NCI-H2029 treated with DMSO at 0.1 percent for 48 hours (cell line): Measurements from ENCODE around the gene ILF2.
"Not testable (repeated sequence)": the region's sequence is repeated elsewhere in the genome, so short reads cannot be mapped to it uniquely, and the experiment has no call there.

Experiments
- DNase-seq: peaks from one replicate; lab custom pipeline; 2025; lab: John Stamatoyannopoulos, UW

ILF2 gene

DNA sequence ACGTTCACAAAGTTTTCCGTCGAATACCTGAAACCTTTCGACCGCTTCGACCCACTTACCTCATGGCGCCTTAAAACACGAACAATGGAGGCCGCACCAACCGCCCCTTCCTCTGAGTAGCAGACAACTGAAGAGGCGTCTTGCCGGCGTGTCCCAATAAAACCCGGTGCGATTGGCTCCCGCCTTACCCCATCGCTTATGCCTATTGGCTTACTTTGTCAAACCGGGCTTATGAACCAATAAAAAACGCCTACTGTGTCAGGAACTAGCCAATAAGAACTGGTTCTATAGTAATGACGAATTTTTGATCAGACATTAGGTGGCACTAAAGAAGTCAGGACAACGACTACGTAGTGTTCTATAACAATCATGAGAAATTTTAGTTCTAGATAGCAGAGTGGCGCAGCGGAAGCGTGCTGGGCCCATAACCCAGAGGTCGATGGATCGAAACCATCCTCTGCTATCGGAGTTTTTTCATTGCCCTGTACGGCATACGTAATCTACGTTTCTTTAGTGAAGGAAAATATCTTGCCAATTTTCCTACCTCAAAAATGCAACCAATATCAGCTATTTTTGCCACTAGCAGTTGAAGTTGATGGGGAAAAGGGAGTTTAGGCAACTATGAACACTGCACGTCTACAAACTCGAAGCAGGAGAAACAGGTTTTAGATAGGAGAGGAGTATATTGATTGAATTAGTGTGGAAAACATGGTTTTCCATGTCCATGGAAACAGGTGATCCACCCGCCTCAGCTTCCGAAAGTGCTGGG lies at the start of gene ILF2:
Gene ILF2, minus strand, starts transcription at position 135 of the 769 bp plus-strand sequence. Its CDS starts 71 bp downstream, at position 64.
- DNase-seq = peak; percentile 97

DNA sequence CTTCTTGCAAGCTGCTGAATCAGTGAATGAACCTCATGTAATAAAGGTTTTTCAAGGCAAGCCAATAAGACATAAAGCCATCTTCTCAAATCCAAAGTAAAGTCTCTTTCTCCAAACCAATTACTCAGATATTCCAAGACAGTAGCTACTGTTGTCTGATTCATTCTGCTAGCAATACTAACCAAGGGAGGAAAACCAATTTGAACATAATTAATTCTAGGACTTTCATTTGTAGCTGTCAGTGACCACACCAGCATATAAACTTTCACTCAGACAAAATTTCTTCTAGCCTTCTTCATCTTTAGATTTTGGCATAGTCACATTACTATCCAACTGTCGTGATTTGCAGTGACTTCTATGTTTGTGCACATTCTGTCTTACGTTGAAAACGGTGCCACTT lies 46.5 kb upstream of the ILF2 start:
- no peak for DNase-seq

DNA sequence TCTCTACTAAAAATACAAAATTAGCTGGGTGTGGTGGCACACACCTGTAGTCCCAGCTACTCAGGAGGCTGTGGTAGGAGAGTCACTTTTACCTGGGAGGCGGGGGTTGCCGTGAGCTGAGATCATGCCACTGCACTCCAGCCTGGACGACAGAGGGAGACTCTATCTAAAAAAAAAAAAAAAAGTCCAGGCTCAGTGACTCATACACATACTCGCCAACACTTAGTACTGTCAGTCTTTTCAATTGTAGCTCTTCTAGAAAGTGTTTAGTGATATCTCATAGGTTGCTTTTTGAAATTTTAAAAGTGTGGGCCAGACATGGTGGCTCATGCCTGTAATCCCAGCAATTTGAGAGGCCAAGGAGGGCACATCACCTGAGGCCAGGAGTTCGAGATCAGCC lies 45.4 kb upstream of the ILF2 start:
- DNase-seq = not testable (repeated sequence)

DNA sequence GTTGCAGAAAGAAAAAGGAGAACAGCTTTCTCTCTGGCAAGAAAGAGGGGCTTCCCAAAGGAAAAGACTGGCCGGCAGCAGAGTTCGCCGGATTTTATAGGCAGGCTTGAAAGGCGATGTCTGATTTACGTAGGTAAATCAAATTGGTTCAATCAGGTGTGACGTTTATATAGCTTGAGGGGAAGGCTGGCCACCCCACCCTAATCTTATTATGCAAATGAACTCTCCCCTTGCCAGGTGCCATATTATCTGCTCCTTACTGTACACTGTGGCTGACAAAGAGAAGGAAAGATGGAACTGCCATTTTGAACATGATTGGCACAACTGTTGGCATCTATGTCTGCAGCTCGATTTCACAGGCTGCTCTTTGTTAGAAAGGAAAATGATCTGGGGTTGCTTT lies 40.2 kb upstream of the ILF2 start:
- no peak for DNase-seq

DNA sequence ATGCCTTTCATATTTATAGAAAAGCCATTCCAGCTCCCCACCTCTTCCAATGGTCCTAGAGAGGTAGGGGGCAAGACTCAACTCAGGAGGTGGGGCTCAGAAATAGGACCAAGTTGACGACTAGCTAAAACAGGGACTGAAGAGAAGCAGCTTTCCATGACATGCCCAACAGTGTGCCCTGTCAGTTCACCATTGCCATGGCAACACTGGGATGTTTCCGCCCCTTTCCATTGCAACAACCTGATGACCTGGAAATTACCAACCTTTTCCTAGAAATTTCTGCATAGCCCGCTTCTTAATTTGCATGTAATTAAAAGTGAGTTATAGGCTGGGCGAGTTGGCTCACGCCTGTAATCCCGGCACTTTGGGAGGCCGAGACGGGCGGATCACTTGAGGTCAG lies 34.7 kb upstream of the ILF2 start:
- no peak for DNase-seq

DNA sequence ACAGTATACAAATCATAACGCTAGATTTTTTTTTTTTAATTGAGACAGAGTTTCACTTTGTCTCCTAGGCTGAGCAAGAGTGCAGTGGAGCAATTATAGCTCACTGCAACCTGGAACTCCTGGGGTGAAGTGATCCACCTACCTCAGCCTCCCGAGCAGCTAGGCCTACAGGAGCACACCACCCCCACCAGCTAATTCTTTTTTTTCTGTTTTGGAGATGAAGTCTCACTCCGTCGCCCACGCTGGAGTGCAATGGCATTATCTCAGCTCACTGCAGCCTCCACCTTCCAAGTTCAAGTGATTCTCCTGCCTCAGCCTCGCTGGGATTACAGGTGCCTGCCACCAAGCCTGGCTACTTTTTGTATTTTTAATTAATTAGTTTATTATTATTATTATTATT lies 29.0 kb upstream of the ILF2 start:
- no peak for DNase-seq

DNA sequence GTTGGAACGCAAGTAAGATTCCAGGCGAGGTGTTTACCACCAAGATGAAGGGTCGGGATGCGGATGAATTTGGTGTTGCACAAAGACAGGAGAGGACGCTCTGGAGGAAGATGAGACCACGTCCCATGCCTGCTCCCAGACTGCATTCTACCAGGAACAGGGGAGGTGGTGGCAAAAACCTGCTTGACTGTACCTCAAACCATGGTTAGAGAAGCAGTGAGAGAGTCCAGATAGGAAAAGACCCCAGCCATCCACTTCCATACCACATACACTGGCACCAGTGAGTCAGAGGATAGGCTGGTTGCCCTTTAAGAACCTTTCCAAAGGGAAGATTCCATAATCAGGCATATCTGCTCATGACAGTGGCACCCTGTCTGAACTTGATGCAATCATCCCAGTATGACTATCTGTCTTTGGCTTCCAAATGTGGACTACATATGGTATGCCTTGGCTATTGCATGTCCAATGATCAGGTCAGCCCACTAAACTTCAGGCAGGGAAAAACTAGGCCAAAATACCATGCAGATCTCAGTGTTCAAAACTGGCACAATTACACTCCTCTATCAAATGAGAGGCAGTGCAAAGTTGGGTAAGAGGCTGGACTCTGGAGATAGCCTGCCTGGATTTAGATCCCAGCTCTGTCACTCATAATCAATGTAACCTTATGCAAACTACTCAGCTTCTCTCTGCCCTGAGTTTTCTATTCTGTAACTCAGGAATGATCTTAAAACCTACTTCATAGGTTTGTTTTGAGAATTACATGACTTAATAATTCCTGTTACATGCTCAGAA lies 28.3 kb upstream of the ILF2 start:
- no peak for DNase-seq

DNA sequence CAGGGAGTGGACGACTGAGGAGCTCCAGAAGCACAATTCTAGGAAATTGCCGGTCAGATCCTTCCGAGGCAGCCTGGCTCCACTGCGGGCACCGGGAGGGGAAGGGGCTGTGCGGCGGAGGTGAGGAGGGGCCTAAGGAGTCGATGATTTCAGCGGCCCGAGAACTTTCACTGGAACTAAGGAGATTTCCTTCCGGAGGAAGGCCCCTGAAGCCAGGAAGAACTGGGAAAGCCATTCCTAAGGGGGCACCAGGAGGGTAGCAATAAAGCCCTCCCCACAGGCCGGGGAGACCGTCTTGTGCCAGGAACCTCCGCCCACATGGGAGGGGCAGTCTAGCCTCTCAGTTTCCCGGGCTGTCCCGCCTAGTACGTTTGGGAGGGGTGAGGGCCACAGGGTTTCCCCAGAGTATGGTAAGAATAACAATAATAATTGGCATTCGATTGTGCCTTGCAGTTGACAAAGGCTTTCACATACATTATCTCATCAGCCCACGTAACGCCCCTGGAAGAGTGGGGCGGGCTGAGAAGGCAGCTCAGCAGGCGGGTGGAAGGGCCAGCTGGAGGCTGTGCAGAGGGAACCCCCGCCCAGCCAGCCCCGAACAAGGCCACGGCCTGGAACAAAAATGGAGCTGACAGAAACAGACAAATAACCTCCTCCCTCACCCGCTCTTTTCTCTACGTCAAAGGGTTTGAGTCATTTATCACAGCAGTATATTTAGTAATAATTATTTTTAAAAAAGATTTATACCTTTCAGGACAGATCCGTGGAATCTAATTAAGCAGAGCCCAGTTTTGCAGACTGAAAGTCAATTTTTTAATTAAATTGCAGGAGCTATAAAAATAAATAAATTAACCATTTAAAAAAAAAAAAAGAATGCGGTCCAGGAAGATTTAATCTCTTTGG lies 27.5 kb upstream of the ILF2 start:
- no peak for DNase-seq

DNA sequence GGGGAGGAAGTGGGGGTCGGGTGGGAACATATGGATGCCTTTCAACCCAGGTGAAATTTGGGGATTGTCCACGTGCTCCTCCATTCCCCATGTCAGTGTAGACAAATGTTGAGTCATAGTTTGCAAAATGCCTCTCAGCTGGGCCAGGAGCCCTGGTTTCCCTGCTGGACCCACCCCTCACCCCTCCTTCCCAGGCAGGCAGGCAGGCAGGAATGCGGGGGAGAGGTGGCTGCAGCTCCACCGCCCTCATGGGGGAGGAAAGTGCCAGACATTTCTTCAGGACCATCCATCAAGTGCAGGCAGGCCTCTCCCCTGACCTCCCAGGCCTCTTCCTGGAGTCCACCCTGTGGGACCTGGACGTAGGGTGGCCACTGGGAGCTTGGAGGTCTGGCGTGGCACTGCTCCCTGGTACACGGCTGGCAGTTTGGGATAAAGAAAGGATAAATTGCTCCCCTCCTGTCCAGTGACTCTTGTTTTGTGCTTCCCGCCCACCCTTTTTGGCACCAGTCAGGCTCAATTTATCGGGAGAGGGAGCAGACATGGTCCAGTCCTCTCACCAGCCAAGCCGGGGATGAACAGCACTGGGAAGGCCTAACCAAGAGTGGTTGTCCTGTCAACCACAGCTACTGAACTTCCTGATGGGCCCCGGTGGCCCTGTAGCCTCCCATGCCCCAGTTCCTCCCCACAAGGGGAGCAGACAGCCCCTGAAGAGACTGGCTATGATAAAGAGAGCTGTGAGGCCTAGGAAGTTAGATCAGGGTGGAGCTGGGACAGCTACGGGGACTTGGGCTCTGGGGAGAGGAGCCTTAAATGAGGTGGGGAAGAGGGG lies 26.6 kb upstream of the ILF2 start:
- DNase-seq = no peak

DNA sequence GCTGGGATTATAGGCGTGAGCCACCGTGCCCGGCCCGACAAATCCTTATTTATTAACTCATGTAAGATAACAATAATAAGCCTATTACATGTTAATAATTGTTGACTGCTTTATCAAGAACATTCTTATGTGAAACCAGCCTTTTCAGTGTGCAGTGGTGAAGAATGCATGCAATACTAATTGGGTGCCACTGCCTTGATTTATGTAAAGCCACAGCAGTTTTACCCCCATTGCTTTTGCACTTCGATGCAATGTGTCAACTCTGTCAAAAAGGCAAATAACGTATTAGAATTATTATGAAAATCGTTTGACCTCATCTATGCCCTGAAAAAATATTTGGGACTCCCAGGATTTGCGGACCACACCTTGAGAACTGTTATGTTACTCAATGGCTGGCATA lies 25.9 kb upstream of the ILF2 start:
- no peak for DNase-seq

DNA sequence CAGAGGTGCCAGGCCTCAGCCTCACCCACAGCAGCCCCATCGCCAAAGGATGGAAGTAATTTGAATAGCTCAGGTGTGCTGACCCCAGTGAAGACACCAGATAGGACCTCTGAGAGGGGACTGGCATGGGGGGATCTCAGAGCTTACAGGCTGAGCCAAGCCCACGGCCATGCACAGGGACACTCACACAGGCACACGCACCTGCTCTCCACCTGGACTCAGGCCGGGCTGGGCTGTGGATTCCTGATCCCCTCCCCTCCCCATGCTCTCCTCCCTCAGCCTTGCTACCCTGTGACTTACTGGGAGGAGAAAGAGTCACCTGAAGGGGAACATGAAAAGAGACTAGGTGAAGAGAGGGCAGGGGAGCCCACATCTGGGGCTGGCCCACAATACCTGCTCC lies 22.7 kb upstream of the ILF2 start:
- no peak for DNase-seq

DNA sequence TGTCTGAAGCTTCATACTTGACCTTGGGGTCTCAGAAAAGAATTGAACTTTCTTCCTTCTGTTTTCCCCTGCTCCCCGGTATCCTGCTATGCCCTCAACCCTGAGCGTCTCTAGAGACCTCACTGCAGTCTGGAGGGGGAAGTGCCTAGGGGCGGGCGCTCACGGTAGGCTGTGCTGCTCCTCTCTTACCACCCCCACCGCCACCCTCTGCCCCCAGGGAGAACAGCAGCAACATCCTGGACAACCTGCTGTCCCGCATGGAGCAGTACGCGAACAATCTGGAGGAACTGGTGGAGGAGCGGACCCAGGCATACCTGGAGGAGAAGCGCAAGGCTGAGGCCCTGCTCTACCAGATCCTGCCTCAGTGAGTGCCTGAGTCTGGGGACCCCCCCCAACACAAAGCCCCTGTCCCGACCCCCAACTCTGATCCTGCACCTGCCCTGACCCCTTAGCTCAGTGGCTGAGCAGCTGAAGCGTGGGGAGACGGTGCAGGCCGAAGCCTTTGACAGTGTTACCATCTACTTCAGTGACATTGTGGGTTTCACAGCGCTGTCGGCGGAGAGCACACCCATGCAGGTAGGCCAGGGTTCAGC lies 18.0 kb upstream of the ILF2 start:
- DNase-seq = no peak

DNA sequence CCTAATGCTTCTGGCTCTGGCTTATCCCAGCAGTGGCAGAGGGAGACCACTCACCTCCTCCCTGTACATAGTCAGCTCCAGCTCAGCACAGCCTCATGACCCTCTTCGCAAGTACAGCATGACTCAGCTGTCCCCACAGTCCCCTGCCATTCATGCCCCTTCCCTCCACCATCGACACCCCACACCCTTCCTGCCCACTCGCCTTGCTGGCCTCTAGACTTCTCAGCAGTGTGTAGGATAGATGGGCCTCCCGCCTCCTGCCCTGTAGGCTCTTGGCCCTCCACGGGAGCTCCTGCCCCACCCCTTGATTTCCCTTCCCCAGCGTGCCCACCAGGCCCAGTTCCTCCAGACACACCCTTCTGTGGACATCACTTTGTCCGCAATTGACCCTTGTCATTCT lies 17.5 kb upstream of the ILF2 start:
- DNase-seq = no peak

DNA sequence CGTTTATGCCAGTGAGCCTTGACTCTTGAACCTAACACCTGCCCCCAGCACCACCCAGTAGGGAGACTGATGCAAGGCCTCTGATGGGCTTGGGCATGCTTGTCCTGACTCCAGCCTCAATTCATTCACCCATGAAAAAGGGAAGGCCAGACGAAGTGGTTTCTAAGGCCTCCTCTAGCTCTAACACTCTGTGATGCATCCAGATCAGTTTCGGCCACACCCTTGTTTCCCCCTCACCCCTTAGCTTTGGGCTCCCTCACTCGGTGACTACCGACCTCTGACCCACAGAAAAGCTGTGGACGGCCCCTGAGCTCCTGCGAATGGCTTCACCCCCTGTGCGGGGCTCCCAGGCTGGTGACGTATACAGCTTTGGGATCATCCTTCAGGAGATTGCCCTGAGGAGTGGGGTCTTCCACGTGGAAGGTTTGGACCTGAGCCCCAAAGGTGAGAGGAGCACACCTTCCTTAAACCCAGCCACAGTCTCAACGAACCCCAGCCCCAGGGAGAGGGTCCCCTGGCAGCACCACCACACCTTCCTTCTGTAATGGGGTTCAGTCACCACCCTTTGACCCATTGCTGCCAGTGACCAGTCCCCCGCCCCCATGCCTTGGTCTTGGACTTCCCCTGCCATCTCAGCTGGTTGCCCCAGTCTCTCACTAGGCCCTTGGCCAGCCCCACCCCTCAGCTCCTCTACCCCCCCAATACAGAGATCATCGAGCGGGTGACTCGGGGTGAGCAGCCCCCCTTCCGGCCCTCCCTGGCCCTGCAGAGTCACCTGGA lies 16.7 kb upstream of the ILF2 start:
- DNase-seq = no peak

DNA sequence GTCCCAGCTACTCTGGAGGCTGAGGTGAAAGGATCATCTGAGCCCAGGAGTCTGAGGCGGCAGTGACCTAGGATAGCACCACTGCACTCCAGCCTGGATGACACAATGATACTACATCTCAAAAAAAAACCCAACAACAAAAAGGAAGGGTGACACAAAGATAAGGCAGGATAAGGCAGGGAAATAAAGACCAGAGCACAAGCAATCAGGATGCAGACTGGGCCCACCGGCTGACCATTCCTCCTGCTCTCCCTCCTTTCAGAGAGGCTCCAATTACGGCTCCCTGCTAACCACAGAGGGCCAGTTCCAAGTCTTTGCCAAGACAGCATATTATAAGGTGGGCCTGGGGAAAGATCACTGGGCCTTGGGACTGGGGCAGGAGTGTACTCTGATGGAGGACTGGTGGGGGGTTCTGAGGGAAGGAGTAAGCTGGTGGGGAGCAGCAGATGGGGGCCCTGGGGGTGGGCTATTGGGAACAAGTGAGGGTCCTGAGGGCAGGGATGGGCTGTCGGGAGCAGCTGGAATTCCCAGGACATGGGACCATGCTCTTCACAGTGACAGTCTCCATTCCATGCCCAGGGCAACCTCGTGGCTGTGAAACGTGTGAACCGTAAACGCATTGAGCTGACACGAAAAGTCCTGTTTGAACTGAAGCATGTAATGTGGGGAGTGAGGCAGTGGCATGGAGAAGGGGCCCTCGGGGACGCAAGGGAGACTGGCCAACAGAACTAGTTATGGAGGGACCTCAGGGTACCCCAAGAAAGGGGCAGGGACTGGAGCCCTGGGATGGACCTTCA lies 14.9 kb upstream of the ILF2 start:
- no peak for DNase-seq

DNA sequence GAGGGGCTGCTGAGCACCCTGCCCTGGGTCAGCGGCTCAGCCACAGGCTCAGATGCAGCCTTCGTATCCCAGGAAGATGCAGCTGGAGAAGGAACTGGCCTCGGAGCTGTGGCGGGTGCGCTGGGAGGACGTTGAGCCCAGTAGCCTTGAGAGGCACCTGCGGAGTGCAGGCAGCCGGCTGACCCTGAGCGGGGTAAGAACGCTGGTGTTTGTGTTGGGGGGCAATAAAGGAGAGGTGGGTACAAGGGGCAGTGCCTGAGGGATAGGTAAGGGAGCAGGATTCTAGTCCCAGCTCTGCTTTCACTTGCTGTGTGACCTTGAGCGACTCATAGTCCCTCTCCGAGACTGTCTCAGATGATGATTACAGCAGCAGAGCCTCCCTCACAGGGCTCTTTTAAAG lies 14.1 kb upstream of the ILF2 start:
- DNase-seq = no peak

DNA sequence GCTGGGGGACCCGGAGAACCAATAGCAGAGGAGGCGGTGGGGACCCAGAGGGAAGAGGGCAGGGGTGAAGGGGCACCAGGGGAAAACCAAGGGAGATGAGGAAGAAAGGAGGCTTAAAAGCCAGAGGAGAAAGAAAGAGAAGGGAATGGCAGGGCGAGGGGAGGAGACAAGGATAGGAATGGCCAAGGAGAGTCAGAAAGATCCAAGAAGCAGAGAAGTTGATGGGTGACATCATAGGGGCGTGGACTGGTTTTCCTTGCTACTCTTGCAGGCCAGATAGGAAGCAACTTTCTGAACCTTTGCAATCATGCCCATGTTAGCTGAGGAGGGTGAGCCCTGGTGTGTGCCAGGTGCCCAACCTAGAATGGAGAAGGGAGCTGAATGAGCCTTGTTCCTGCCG lies 13.1 kb upstream of the ILF2 start:
- no peak for DNase-seq

DNA sequence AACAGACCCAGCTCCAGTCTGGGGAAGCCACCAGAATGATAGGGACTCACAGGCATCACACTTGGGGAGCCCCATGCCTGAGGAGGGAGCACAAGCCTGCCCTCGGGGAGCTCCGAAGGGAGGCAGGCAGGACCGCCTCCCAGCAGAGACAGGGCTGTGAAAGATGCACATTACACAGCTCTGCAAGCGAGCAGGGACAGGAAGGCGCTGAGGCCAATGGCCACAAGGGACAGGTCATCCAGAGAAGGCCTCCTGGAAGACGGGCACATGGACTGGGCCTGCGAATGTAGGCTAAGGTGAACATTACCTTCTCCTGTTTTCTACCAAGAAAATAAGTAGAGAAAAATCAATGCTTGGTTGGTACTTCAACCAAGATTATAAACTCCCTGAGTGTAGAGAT lies 11.9 kb upstream of the ILF2 start:
- DNase-seq = no peak

DNA sequence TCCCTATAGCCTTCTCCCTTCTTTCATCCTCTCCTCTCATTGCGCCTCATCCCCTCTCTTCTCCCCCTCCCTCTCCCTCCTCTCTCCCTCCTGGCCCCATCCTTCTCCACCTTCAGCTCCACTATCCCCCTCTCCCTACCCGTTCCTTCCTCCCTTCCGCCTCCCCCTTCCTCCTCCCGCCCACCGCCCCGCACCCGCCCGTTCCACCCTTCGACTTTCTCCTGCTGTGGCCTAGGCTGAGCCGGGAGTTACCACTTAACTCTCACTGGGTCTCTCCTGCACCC lies 9.3 kb upstream of the ILF2 start:
- no peak for DNase-seq
